OCI-LY7 (cell line): Measurements from ENCODE around the gene COX14. TPM values are rescaled to one million over a fixed set of nuclear protein-coding genes. Genes with fewer than 3 reads are reported as not detected.

Experiments used
- BruUV-seq: library from RNA; stranded (reverse); fragments of 400-500 nt; replicated peaks from 2 replicates; lab custom pipeline; 2021; lab: Mats Ljungman, UMichigan
- CTCF ChIA-PET: fragments of 300-600 bp; sonication (Branson Sonifier 250); formaldehyde crosslinking; loops from one replicate; lab custom pipeline; 2022; ENCODE audit warnings: antibody characterized with exemption; ENCODE audit not compliant: unreplicated experiment; lab: Charles Lee
- POLR2A ChIA-PET: fragments of 300-600 bp; sonication (Branson Sonifier 250); formaldehyde crosslinking; loops from one replicate; lab custom pipeline; 2022; ENCODE audit warnings: antibody characterized with exemption; lab: Charles Lee
- DNase-seq: peaks from one replicate; pipeline ENCODE4 v3.0.0-alpha.2; 2015; ENCODE audit warnings: low spot score
- H2AFZ ChIP-seq: fragments of 200-600 bp; sonication (generic), shearing (Covaris generic); 2 replicates; pipeline ENCODE4 v1.6.1; 2014; ENCODE audit warnings: mild to moderate bottlenecking, antibody characterized with exemption, low read length, moderate library complexity
- H3K27ac ChIP-seq: fragments of 200-600 bp; sonication (generic); 2 replicates; pipeline ENCODE4 v1.5.1; 2014; ENCODE audit warnings: mixed run types, low read depth, mild to moderate bottlenecking, moderate library complexity, low read length, inconsistent platforms; ENCODE audit not compliant: poor library complexity, severe bottlenecking
- H3K36me3 ChIP-seq: fragments of 200-600 bp; sonication (generic); 2 replicates; pipeline ENCODE4 v1.6.1; 2014; ENCODE audit warnings: mild to moderate bottlenecking, antibody characterized with exemption, low read length, moderate library complexity, mixed read lengths; ENCODE audit not compliant: insufficient read depth
- H3K4me1 ChIP-seq: fragments of 200-600 bp; sonication (generic); 2 replicates; pipeline ENCODE4 v1.5.1; 2014; ENCODE audit warnings: mild to moderate bottlenecking, low read length; ENCODE audit not compliant: insufficient read depth, poor library complexity, severe bottlenecking
- H3K4me2 ChIP-seq: fragments of 200-600 bp; sonication (generic); 2 replicates; pipeline ENCODE4 v1.6.1; 2014; ENCODE audit warnings: mild to moderate bottlenecking, low read length
- H3K4me3 ChIP-seq: fragments of 200-600 bp; sonication (generic); 2 replicates; pipeline ENCODE4 v1.5.1; 2014; ENCODE audit warnings: mild to moderate bottlenecking, low read depth, low read length; ENCODE audit not compliant: poor library complexity, severe bottlenecking
- H3K79me2 ChIP-seq: fragments of 200-600 bp; sonication (generic); 2 replicates; pipeline ENCODE4 v1.6.1; 2016; ENCODE audit warnings: low read depth, mild to moderate bottlenecking, low read length, moderate library complexity, mixed read lengths; ENCODE audit not compliant: insufficient read depth
- H3K9me2 ChIP-seq: fragments of 200-600 bp; sonication (generic); 2 replicates; pipeline ENCODE4 v1.6.1; 2016; ENCODE audit warnings: mild to moderate bottlenecking, low read length, mixed read lengths; ENCODE audit not compliant: insufficient read depth
- H3K9me3 ChIP-seq: fragments of 200-600 bp; sonication (generic); 2 replicates; pipeline ENCODE4 v1.6.1; 2014; ENCODE audit warnings: mild to moderate bottlenecking, mixed run types, low read length, mixed read lengths
- H4K20me1 ChIP-seq: fragments of 200-600 bp; sonication (generic); 2 replicates; pipeline ENCODE4 v1.6.1; 2014; ENCODE audit warnings: mild to moderate bottlenecking, antibody characterized with exemption, low read length, moderate library complexity, mixed read lengths; ENCODE audit not compliant: insufficient read depth
- EZH2phosphoT487 ChIP-seq: fragments of 200-600 bp; sonication (generic); IDR thresholded peaks from 2 replicates; pipeline ENCODE4 v1.6.1; 2018; ENCODE audit warnings: low read depth, borderline replicate concordance, mild to moderate bottlenecking, mixed run types, antibody characterized with exemption, low read length, moderate library complexity, mixed read lengths
- intact Hi-C: fragments of 100-400 bp; cut with micrococcal nuclease; formaldehyde crosslinking; loops from one replicate; pipeline ENCODE4 v1.10.0; 2022; ENCODE audit not compliant: unreplicated experiment
- total RNA-seq, 2 experiments: library from RNA; depleted of rRNA in 1 of 2; stranded (reverse); fragments of >200 nt in 1 of 2; shearing (Covaris generic) in 1 of 2; gene quantifications; 2 replicates each; pipeline ENCODE4 v1.2.3, GENCODE V29; 2014 to 2022
- TF ChIP-seq, protein P1 (sequence below): fragments of 200-600 bp; sonication (generic); conservative IDR thresholded peaks from 2 replicates; pipeline ENCODE4 v1.5.1; 2014; ENCODE audit warnings: mild to moderate bottlenecking, antibody characterized with exemption, low read length, moderate library complexity, mixed read lengths

Gene COX14
- total RNA-seq, 2 experiments from 2014 or later, result 54.3 to 57.4 TPM

DNA sequence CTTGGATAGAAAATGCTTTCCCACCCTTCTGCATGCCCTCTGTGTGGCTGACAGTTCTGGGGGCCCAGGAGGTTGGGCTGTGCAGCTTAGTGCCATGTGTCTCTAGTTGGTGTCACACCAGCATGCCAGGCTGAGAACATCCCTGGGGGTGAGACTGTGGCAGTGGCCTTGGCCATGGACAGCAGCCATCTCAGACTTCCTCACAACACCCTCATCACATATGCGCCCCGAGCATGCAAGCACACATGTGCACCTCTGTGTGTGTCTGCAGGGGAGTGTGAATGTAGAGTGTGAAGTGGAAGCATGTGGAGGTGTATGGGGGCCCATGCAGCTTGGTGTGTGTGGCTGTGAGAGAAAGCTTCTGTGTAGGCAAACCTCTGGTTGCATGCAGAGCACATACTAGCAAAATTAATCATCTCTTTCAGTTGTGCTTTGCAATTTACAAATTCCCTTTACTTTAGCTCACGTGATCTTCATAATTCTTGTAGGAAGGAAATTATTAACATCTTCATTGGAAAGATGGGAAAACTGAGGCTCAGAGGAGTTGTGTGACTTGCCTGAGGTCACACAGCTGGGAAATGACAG, 46.2 kb upstream of the COX14 start:
- no peak overlapping the region for H3K4me2 ChIP-seq
- H3K79me2 ChIP-seq, result no peaks in the 10 kb centered on the region
- DNase-seq, result no peak
- H3K4me3 ChIP-seq, result no peak overlapping the region
- ChIA-PET POLR2A (interaction anchor here (0.7 kb wide), 1 partner anchor 22 kb away, joined by 3 read pairs; no protein-coding TSS in a partner anchor), CTCF (no interaction called here)
- TF ChIP-seq, protein P1, sequence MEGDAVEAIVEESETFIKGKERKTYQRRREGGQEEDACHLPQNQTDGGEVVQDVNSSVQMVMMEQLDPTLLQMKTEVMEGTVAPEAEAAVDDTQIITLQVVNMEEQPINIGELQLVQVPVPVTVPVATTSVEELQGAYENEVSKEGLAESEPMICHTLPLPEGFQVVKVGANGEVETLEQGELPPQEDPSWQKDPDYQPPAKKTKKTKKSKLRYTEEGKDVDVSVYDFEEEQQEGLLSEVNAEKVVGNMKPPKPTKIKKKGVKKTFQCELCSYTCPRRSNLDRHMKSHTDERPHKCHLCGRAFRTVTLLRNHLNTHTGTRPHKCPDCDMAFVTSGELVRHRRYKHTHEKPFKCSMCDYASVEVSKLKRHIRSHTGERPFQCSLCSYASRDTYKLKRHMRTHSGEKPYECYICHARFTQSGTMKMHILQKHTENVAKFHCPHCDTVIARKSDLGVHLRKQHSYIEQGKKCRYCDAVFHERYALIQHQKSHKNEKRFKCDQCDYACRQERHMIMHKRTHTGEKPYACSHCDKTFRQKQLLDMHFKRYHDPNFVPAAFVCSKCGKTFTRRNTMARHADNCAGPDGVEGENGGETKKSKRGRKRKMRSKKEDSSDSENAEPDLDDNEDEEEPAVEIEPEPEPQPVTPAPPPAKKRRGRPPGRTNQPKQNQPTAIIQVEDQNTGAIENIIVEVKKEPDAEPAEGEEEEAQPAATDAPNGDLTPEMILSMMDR, result no peak
- TF ChIP-seq EZH2phosphoT487, result no peak
- no peaks in the 10 kb centered on the region for H3K36me3 ChIP-seq
- H3K27ac ChIP-seq, result no peak overlapping the region
- no peaks in the 10 kb centered on the region for H3K9me3 ChIP-seq
- BruUV-seq, result no TSS peak
- H3K9me2 ChIP-seq, result no peaks in the 10 kb centered on the region
- intact Hi-C loops, result no loop called here
- no peaks in the 10 kb centered on the region for H4K20me1 ChIP-seq
- peaks cover 9% of the 10 kb centered on the region for H3K4me1 ChIP-seq
- H2AFZ ChIP-seq, result no peak overlapping the region

DNA sequence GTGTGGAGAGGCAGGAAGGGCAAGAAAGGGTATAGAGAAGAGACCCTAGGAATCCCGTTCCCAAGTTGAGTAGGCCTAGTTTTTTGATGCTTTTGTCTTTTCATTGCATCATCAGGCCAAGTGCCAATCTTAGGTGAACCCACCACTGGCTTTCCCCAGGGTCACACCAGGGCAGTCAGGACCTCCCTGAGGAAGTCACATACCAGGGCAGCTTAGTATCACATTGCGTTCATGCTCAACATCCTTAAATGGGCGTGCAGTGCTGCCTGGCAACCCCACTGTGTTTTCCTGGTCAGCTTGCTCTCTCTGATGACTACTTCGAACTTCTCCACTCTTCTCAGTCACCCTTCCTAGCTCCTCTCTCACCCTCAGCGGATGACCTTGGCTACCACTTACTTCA, 45.6 kb upstream of the COX14 start:
- CTCF ChIA-PET, result no interaction called here
- H2AFZ ChIP-seq, result no peak overlapping the region
- H3K36me3 ChIP-seq, result no peaks in the 10 kb centered on the region
- intact Hi-C loops, result no loop called here
- peaks cover 12% of the 10 kb centered on the region for H3K4me1 ChIP-seq
- TF ChIP-seq, protein P1, result no peak
- TF ChIP-seq EZH2phosphoT487, result no peak
- DNase-seq, result no peak
- no peak overlapping the region for H3K4me2 ChIP-seq
- no TSS peak for BruUV-seq
- H4K20me1 ChIP-seq, result no peaks in the 10 kb centered on the region
- H3K9me2 ChIP-seq, result no peaks in the 10 kb centered on the region
- no peaks in the 10 kb centered on the region for H3K79me2 ChIP-seq
- no peaks in the 10 kb centered on the region for H3K9me3 ChIP-seq
- no peak overlapping the region for H3K27ac ChIP-seq
- POLR2A ChIA-PET, result no interaction called here
- no peak overlapping the region for H3K4me3 ChIP-seq

DNA sequence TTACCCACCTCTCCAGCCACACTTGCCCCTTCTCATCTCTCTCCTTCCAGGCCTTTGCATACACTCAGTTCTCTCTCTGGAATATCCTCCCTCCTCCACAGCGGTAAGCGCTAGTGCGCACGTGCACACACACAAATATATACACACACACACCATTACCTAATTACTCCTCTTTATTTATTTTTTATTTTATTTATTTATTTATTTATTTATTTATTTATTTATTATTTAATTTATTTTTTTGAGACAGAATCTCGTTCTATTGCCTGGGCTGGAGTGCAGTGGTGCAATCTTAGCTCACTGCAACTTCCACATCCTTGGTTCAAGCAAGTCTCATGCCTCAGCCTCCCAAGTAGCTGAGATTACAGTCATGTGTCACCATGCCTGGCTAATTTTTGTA, 43.0 kb upstream of the COX14 start:
- POLR2A ChIA-PET, result interaction anchor here (1.1 kb wide), 1 partner anchor 156 kb away, joined by 3 read pairs; no protein-coding TSS in a partner anchor
- no peak for DNase-seq
- CTCF ChIA-PET, result interaction anchor here (2.8 kb wide), 1 partner anchor 102 kb away, joined by 20 read pairs; no protein-coding TSS in a partner anchor

More for the DNA sequence above, 43.0 kb upstream of the COX14 start:
- Histone ChIP-seq H3K27ac (no peak overlapping the region), H3K79me2 (no peaks in the 10 kb centered on the region), H3K4me2 (no peak overlapping the region), H3K9me2 (no peaks in the 10 kb centered on the region), H2AFZ (no peak overlapping the region), H3K4me1 (peaks cover 12% of the 10 kb centered on the region), H3K4me3 (no peak overlapping the region), H3K9me3 (no peaks in the 10 kb centered on the region), H4K20me1 (no peaks in the 10 kb centered on the region), H3K36me3 (no peaks in the 10 kb centered on the region)
- no peak for TF ChIP-seq EZH2phosphoT487
- TF ChIP-seq, protein P1, result no peak
- no TSS peak for BruUV-seq
- intact Hi-C loops, result no loop called here
